ENCODE results near the gene DUSP28.

GRCh38 chr2:240514631-240515030, 45.5 kb upstream of the DUSP28 start:
- no peak for TF ChIP-seq CTCF (conservative IDR thresholded peaks at IDR 0.05; ENCODE audit: low read depth, low read length)
- no peak for TF ChIP-seq EZH2 (IDR thresholded peaks at IDR 0.05; ENCODE audit: borderline replicate concordance, low read depth, low read length, poor library complexity, severe bottlenecking)

All from A673 (cell line).